CD4-positive, alpha-beta T cell treated with Interleukin-1 beta for 1 hour (primary cell): ENCODE results near the gene SPHK1.

ENCODE experiments used
- DNase-seq, 2 donors: peaks; one replicate each; pipeline ENCODE4 v3.0.0-alpha.2; 2020 to 2022

Gene SPHK1

DNA sequence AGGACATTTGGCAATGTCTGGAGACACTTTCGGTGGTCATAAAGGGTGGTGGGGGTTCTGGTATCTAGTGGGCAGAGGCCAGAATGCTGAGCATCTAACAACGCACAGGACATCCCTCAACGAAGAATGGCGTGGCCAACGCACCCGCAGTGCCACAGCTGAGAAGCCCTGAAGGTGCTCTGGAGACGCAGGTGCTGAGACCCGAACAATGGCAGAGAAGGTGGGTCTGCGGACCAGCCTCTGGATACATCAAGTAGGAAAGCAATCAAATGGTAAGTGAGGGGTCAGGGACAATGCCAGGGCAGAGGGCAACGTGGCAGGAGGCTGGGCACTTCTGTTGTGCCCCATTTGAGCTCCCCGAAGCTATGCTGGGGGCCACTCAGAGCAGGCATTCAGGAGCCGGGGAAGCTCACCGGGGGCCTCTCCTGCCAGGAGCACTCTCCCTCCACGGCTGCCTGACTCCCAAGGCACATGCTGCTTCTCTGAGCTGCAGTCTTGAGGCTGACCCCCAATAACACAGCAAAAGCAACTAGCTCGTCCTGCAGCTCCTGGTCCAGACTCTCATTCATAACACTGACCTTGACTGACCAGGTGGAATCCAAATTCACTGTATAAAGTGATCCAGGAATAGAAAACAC lies 26.0 kb downstream of the SPHK1 start:
- DNase-seq: no peak

DNA sequence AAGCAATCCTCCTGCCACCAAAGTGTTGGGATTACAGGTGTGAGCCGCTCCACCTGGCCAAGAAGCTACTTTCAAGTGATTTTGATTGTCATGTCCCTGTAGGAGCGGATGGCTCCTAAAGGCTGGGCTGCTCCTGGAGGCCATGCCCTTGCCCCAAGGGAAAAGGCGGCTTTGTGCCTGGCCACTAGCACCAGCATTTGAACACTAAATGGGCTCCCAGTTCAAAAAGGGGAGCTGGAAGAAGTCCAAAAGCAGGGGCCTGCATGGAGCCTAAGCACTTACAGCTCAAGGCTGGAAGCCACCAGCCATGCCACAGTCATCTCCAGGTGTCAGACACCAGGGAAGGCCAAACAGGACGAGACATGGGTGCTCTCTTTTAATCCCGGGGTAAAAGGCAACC lies 26.8 kb downstream of the SPHK1 start:
- no peak for DNase-seq

DNA sequence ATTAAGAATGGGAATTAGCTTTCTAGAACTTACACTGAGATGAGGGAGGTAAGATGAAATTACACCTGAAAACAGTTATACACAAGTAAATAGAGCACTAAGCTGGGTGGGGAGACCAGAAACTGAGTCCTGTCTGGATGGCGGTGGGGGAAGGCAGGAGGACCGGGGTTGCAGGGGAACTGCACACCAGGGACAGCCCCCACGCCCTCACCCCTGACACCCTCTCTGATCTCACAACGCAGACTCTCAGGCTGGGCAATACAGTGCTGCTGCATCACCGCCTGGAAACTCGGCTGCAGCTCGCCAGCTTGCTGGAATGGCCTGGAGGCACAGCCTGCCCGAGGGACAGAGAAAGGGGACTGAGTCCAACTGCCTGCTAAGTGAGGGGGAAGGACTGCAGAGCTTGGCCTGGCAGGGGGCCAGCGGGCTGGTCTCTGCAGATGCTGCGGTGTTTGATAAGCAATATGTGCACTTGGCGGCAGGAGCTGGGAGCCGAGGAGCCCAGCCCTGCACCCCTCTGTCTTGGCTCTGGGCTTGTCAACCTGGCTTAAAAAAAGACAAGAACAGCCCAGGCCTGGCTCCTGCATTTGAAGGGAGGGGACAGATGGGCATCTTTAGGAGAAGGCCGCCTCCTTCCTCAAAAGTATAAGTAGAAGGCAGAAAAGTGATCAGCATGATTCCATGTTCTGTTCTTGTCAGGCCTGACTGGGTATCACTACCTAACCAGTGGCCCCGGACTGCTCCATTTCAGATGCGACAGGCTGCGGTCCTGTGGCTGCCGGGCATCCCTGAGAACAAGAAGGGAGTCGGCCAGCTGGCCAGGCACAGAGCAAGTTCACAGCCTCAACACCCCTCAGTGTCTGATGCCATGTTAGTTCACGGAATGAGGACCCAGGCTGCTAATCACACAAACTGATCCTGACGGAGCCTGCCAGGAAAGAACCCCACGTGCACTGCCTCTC lies 30.2 kb downstream of the SPHK1 start:
- no peak for DNase-seq

DNA sequence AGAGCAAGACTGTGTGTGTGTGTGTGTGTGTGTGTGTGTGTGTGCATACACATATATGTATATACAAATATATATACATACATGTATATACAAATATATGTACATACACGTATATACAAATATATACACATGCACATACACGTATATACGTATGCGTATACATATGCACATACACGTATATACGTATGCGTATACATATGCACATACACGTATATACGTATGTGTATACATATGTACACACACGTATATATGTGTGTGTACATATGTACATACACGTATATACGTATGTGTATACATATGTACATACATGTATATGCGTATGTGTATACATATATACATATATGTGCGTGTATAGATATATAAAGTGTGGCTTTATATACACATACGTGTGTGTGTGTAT lies 31.4 kb downstream of the SPHK1 start:
- no peak for DNase-seq

DNA sequence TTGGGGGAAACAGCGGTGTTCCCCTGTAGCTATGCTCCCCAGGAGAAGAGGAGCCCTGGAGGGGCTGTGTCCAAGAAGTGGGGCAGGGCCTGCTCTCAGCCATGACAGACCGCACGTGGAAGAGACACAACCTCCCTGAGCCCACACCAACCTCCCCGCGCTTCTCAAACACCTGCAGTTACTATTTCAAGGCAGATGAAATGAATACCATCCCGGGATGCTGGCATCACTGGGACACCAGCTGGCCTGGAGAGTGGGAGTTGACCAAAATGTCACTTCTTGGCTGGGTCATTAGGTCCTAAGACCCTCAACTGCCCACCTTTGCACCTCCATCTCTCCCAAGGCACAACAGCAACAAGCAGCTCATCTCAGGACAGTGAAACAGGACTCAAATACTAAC lies 32.0 kb downstream of the SPHK1 start:
- DNase-seq: no peak

DNA sequence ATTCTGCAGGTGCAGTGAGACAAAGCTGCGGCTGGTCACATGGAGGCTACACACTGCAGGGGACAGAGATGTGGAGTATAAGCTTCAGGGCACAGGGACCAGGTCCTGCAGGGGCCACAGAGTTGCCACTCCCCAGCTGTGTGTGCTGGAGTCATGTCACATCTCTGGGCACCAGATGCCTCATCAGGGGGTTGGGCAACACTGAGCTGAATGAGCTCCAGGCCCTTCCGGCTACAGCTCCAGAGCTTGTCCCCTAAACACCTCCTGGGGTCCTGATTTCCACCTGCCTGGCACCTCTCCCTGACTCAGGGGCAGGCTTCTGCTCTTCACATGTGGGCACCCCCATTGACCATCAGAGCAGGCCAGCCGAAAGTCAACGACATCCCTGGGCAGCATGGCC lies 32.5 kb downstream of the SPHK1 start:
- DNase-seq: no peak

DNA sequence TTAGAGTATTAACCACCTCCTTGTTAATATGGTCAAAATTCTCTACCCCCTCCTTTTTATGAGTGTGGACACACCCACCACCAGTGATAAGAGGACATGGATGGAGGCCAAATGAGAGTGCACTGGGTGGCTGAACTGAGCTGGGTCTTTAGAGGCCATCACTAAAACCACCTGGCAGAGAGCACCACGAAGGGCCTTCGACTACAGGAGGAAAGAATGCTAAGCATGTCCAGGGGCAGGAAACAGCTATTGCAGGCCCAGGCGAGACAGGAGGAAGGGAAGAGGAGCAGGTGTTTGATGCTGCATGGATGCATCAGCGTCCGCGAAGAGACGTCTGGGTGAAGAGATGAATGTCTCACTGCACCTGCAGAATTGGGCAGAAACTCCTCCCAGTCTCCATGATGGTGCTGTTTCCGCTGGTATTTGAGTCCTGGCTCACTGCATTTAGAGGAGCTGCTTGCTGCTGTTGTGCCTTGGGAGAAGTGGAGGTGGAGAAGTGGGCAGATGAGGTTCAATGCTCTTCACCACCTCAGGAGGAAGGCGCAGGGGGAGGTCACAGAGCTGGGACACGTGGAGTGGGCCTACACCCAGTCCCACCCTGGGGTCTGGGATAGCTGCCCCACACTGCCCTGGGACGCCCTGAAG lies 33.2 kb downstream of the SPHK1 start:
- no peak for DNase-seq

DNA sequence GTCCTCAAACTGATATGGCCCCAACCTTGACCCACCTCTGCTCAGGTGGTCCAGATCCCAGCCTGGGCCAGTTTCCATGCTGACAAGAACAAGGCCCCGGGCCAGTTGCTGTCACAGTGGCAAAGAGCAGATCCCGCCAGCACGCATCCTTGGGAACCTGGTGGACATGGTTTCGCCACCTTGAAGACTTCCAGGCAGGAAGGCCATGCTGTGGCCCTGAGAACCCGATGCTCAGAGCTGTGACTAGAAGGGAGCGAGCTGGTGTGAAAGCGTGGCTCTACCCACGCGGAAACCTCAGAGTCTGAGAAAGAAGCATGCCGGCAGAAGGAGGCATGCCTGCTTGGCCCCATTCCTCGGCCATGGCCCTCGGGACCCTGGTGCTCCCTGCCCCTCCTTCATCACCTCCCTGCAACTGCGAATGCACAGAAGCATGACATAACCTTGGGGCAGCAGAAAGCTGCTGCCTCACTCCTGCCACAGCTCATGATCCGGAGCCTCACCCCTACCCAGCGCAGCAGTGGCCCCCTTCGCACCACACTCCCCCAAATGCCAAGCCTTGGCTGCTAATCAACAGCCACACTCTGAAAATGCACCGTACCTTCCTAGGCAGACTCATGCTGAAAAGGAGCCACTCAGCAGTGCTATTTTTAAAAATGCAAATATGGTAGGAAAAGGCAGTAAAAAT lies 35.3 kb downstream of the SPHK1 start:
- no peak for DNase-seq

DNA sequence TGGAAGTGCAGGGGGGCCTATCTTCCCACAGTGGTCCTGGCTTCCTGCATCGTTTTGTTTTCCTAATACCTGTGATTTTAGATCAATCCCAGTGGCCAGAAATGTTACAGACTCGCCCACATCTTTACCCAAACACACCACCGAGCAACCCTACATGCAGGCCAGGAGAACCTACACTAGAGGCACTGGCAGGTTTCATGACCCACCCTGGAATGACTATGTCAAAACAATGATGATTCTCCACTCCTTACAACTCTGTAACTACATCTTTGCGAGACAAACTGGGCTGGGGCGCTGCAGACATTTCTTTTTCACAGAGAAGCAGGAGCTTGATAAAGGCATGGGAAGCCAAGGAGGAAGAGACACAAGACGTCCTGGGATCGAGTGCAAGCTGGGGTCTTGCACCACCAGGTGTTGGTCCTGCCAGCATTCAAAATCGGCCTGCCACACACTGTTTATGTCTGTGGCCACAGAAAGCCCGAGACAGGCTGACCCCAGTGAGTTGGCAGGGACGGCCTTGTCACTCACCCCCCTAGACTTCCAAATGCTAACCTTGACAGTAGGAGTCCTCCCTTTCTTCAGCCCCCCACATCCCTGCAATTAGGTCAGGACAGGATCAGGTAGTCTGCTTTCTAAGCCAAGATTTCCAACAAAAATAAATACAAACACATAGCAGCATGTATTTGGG lies 36.1 kb downstream of the SPHK1 start:
- DNase-seq: no peak

DNA sequence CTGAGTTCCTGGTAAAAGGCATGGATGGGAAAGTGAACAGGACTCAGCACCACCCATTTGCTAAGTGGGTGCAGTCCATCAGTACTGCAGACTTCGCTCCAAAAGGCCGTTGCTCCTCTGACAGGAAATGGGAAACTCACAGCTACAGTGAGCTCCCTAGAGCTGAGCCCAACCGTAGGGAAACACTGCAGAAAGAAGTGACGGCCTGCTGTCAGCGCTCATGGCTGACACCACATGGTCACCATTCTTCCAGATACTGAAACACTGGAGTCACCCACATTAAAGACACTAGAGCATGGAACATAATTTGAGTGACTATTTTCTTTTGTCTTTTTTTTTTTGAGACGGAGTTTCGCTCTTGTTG lies 36.6 kb downstream of the SPHK1 start:
- DNase-seq: no peak

DNA sequence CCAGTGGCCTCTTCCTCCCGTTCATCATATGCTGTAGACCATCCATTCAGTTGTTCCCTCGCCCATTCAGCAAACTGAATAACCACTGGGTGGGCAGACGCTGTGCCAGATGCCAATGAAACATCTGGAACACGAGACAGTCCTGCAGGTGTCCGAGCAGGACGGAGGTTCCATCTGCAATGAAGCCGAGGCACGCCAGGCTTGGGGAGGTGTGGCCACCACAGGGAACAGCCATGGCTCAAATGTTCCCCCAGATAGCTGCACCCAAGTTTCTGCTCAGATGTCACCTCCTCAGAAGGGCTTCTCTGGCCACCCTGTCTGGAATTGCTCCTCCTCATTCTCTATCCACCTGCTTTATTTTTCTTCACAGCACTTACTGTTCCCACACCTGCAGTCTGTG lies 38.0 kb downstream of the SPHK1 start:
- DNase-seq: no peak

DNA sequence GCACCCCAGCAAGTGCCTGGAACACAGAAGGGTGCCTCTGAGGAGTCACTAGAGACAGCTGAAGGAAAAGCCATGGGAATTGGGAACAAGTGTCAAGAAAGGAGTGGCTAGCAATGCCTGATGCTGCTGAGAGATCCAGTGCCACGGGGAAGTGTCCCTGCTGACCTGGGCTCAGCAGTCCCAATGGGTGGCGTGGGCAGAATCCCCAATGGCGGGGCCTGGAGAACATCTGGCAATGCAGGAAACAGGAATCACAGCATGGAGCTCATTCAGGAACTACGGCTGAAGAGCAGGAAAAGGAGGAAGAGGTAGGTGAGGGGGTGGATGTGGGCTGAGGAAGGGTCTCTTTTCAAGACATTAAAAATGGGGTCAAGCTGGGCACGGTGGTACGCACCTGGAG lies 38.5 kb downstream of the SPHK1 start:
- DNase-seq: no peak

DNA sequence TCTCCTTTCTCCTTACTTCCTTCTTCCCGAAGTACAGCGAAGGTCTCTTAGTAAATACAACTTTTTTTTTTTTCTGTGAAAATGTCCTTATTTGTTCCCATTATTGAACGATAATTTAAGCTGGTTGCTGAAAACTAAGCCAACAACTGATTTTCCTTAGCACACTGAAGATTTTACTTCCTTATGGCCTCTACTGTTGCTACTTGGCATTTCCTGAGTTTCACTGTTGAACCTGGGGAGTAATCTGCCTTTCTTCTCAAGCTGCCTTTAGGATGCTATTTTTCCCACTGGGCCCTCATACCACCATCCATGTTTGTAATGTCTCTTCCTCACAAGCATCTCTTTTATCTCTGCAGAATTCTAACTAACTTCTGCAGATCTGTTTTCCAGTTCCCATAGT lies 42.4 kb downstream of the SPHK1 start:
- DNase-seq: no peak

DNA sequence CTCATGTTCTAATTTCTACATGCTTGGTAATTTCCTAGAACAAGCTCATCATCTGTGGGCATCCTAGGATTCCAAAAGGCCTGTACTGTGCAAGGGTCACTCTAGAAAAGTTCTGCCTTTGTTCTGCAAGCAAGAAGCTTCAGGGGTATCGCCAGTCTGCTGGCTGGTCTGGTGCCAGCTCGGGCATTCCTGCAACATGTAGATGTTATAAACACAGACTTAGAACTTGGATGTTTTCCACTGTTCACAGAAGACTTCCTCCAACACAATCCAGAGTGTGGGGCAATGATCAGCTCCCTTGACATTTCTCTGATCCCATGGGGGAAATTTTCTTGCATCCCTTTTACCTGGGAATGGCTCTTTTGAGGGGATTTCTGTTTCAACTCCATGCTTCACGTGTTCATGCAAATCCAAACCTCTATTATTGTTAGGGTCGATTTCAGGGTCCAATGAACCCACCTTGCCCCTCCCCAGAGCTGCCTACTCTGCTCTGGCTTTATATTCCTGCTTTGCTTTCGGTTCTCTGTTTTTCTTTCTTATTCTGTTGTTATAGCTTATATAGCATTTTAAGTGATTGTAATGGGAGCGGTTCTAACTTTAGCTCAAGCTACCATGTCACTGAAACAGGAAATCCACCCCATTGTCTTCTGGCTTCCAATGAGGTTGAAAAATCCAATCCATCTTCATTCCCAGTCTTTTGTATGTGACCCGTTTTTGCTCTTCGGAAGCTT lies 43.3 kb downstream of the SPHK1 start:
- DNase-seq: peak in 1 of 2 donors; percentile 26

DNA sequence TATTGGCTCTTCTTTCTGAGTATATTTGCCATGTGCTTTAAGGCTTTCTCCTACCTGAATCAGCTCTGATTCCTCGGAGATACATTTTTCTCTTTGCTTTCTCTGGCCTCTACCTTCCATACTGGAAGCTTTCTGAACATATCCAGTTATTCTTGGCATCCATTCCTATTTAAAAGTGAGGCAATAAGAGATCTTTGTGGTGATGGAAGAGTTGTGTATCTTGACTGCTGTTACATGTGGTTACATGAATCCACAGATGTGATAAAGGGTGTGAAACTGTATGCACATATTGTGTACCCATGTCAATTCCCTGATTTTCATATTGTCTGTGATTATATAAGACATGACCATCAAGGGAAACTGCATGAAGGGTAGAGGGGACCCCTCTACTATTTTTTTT lies 44.1 kb downstream of the SPHK1 start:
- DNase-seq: no peak

DNA sequence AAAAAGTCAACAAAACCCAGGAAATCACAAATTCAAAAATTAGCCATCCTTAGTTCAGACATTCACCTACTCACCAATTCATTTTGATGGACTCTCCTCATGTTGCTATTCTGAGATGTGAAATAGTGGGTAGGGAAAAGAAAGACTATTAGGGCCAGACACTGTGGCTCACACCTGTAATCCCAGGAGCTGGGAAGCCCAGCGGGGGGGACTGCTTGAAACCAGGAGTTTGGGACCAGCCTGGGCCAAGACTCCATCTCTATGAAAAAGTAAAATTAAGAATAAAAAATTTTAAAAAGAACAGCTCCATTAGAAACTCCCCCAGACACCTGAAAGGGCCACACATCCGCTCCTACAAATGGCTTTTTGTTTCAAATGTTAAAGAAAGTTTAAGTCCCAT lies 47.1 kb downstream of the SPHK1 start:
- DNase-seq: no peak

DNA sequence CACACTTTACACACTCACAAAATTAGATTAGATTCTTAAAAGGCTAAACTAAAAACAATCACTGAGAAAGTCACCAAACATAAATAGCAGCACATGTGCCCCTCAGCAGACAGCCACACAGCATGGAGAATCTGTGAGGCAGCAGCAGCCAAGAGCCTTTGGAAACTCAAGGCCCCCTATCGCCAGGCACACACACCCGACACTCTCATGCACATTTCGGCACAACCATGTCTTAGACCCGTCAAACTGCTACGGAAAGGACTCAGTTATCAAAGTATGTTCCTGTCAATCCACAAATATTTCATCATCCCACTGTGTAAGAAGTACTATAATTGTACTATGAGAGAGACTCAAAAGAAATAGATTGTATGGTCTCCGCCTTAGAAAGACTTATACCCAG lies 47.6 kb downstream of the SPHK1 start:
- DNase-seq: no peak

DNA sequence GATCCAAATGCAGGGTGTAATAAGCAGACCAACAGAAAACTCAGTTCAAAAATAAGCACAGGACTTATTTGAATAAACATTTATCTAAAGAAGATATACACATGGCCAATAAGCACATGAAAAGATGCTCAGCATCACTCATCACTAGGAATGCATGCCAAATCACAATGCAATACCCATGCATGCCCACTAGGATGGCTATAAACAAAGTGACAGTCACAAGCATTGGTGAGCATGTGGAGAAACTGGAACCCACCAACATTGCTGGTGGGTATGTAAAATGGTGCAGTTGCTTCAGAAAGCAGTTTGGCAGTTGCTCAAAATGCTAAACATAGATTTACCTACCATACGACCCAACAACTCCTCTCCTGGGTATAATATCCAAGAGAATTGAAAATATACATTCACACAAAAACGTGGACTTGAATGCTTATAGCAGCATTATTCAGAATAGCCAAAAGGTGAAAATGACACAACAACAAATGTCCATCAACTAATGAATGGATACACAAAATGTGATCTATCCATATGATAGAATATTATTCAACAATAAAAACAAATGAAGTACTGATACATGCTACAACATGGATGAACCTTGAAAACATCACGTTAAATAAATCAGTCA lies 48.4 kb downstream of the SPHK1 start:
- no peak for DNase-seq

DNA sequence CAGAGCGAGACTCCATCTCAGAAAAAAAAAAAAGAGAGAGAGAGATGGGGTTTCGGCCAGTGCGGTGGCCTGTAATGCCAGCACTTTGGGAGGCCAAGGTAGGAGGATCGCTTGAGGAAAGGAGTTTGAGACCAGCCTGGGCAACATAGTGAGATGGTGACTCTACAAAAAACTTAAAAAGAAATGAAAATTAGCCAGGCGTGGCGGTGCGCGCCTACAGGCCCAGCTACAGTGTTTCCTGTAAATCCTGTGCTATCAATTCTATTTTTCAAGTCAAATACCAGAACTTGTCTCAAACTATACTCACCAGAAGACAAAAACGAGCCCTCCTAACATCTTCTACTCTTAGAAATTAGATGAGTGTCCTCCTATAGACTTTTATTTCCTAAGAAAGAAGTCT lies 49.3 kb downstream of the SPHK1 start:
- no peak for DNase-seq

DNA sequence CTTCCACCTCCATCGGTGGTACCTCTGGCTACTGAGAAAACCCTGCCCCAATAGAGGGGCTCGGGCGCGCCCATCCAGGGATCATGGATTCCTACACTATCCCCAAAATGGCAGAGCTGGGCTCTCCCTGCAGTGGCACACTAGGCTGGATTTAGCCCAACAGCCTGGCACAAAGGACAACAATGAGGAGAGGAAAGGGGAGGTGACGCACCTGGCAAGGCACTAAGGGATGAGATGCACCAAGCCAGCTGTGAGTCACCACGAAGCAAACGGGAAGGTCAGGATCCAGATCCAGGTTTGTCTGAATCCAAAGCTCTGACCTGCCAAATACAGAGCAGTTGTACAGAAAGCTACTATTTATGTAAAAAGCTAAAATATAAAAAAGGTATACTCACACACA lies 50.5 kb downstream of the SPHK1 start:
- DNase-seq: no peak

DNA sequence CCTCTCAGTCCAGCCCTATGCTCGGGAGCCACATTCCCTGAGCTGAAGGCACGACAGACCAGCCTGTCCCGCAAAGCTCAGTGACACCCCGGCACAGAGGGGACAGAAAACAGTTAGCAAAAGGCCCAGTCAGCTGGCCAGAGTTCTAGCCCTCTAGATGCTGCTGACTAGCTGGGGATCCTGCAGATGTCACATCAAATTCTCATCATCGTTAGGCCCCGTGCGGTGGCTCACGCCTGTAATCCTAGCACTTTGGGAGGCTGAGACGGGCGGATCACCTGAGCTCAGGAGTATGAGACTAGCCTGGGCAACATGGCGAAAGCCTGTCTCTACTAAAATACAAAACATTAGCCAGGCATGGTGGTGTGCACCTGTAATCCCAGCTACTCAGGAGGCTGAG lies 51.3 kb downstream of the SPHK1 start:
- no peak for DNase-seq
